Muscle layer of duodenum (tissue), 2 donors: ENCODE measurements around the gene LCN10.
"Not testable (repeated sequence)": the region's sequence is repeated elsewhere in the genome, so short reads cannot be mapped to it uniquely, and the experiment has no call there.

Source experiments
- H3K27ac ChIP-seq: one replicate; pipeline ENCODE4 v1.7.0; 2013; ENCODE audit warnings: mild to moderate bottlenecking, low read length
- H3K27me3 ChIP-seq: one replicate; pipeline ENCODE4 v1.7.0; 2013; ENCODE audit warnings: low read depth, mild to moderate bottlenecking, control low read depth, low read length
- H3K36me3 ChIP-seq, 2 donors: one replicate each; pipeline ENCODE4 v1.7.0; 2013; ENCODE audit warnings: low read length in 2 of 2, control low read depth in 1 of 2, mild to moderate bottlenecking in 1 of 2; ENCODE audit not compliant: insufficient read depth in 2 of 2, control insufficient read depth in 1 of 2
- H3K4me1 ChIP-seq, 2 donors: one replicate each; pipeline ENCODE4 v1.7.0; 2013; ENCODE audit warnings: low read length in 2 of 2, mild to moderate bottlenecking in 2 of 2, control low read depth in 1 of 2, moderate library complexity in 1 of 2; ENCODE audit not compliant: insufficient read depth in 2 of 2, control insufficient read depth in 1 of 2
- H3K4me3 ChIP-seq, 2 donors: one replicate each; pipeline ENCODE4 v1.7.0; 2013; ENCODE audit warnings: low read length in 2 of 2, low read depth in 1 of 2, mild to moderate bottlenecking in 1 of 2
- H3K9me3 ChIP-seq, 2 donors: one replicate each; pipeline ENCODE4 v1.7.0; 2013; ENCODE audit warnings: low read length in 2 of 2, control low read depth in 1 of 2, mild to moderate bottlenecking in 1 of 2; ENCODE audit not compliant: control insufficient read depth in 1 of 2
- donor health status: healthy.

Gene LCN10

GRCh38 chr9:136704741-136705140 is 38.0 kb downstream of the LCN10 start:
- not testable (repeated sequence) for H3K4me3 ChIP-seq, H3K27me3 ChIP-seq

GRCh38 chr9:136703276-136703860 is 39.4 kb downstream of the LCN10 start:
- H3K4me3 ChIP-seq, result no peak overlapping the region
- H3K27me3 ChIP-seq, result peaks cover 4% of the 10 kb centered on the region
- H3K4me1 ChIP-seq, result peaks cover 0 to 5% of the 10 kb centered on the region in 2 donors
- H3K36me3 ChIP-seq, result no peaks in the 10 kb centered on the region
- H3K9me3 ChIP-seq, result no peaks in the 10 kb centered on the region
- no peak overlapping the region for H3K27ac ChIP-seq

More at GRCh38 chr9:136704741-136705140, 38.0 kb downstream of the LCN10 start:
- H3K36me3 ChIP-seq, H3K27ac ChIP-seq, H3K4me1 ChIP-seq, H3K9me3 ChIP-seq: not testable (repeated sequence)

GRCh38 chr9:136701668-136702053 is 41.1 kb downstream of the LCN10 start:
- no peak overlapping the region for H3K4me3 ChIP-seq
- peaks cover 4 to 5% of the 10 kb centered on the region in 2 donors for H3K4me1 ChIP-seq
- no peaks in the 10 kb centered on the region for H3K9me3 ChIP-seq
- H3K36me3 ChIP-seq, result no peaks in the 10 kb centered on the region
- no peak overlapping the region for H3K27ac ChIP-seq
- H3K27me3 ChIP-seq, result peaks cover 4% of the 10 kb centered on the region

GRCh38 chr9:136700959-136701667 is 41.6 kb downstream of the LCN10 start:
- no peaks in the 10 kb centered on the region for H3K36me3 ChIP-seq
- H3K9me3 ChIP-seq, result no peaks in the 10 kb centered on the region
- no peak overlapping the region for H3K27ac ChIP-seq
- peaks cover 4 to 5% of the 10 kb centered on the region in 2 donors for H3K4me1 ChIP-seq
- H3K27me3 ChIP-seq, result peaks cover 4% of the 10 kb centered on the region
- H3K4me3 ChIP-seq, result no peak overlapping the region

- Histone ChIP-seq H3K27ac (no peak overlapping the region), H3K27me3 (peaks cover 4% of the 10 kb centered on the region), H3K36me3 (no peaks in the 10 kb centered on the region), H3K4me3 (no peak overlapping the region), H3K9me3 (no peaks in the 10 kb centered on the region), H3K4me1 (peaks cover 4 to 5% of the 10 kb centered on the region in 2 donors)
These were observed 42.4 kb downstream of the LCN10 start for GRCh38 chr9:136700304-136700703.

GRCh38 chr9:136698635-136699246 is 44.0 kb downstream of the LCN10 start:
- no peaks in the 10 kb centered on the region for H3K36me3 ChIP-seq
- peaks cover 4 to 5% of the 10 kb centered on the region in 2 donors for H3K4me1 ChIP-seq
- no peak overlapping the region for H3K27ac ChIP-seq
- no peak overlapping the region for H3K4me3 ChIP-seq
- peaks cover 4% of the 10 kb centered on the region for H3K27me3 ChIP-seq
- no peaks in the 10 kb centered on the region for H3K9me3 ChIP-seq

- H3K27me3 ChIP-seq, result peaks cover 4% of the 10 kb centered on the region
- H3K27ac ChIP-seq, result no peak overlapping the region
- no peak overlapping the region for H3K4me3 ChIP-seq
- H3K36me3 ChIP-seq, result no peaks in the 10 kb centered on the region
- no peaks in the 10 kb centered on the region for H3K9me3 ChIP-seq
- peaks cover 4 to 5% of the 10 kb centered on the region in 2 donors for H3K4me1 ChIP-seq
These were observed 44.8 kb downstream of the LCN10 start for GRCh38 chr9:136697821-136698526.

GRCh38 chr9:136697146-136697820 is 45.5 kb downstream of the LCN10 start:
- peaks cover 4% of the 10 kb centered on the region for H3K27me3 ChIP-seq
- peaks cover 4 to 5% of the 10 kb centered on the region in 2 donors for H3K4me1 ChIP-seq
- no peak overlapping the region for H3K4me3 ChIP-seq
- no peak overlapping the region for H3K27ac ChIP-seq
- H3K36me3 ChIP-seq, result no peaks in the 10 kb centered on the region
- H3K9me3 ChIP-seq, result no peaks in the 10 kb centered on the region

GRCh38 chr9:136696502-136696901 is 46.2 kb downstream of the LCN10 start:
- H3K27me3 ChIP-seq, result no peaks in the 10 kb centered on the region
- H3K27ac ChIP-seq, result no peak overlapping the region
- no peaks in the 10 kb centered on the region for H3K36me3 ChIP-seq
- H3K4me1 ChIP-seq, result peaks cover 4 to 5% of the 10 kb centered on the region in 2 donors
- no peak overlapping the region for H3K4me3 ChIP-seq
- H3K9me3 ChIP-seq, result no peaks in the 10 kb centered on the region

GRCh38 chr9:136695955-136696354 is 46.8 kb downstream of the LCN10 start:
- peaks cover 4 to 9% of the 10 kb centered on the region in 2 donors for H3K4me1 ChIP-seq

GRCh38 chr9:136695435-136695895 is 47.3 kb downstream of the LCN10 start:
- Histone ChIP-seq H3K4me1 (peaks cover 4 to 8% of the 10 kb centered on the region in 2 donors), H3K27ac (no peak overlapping the region), H3K4me3 (no peak overlapping the region), H3K36me3 (no peaks in the 10 kb centered on the region), H3K9me3 (no peaks in the 10 kb centered on the region), H3K27me3 (no peaks in the 10 kb centered on the region)

More at GRCh38 chr9:136695955-136696354, 46.8 kb downstream of the LCN10 start:
- H3K27ac ChIP-seq, result no peak overlapping the region
- H3K9me3 ChIP-seq, result no peaks in the 10 kb centered on the region
- H3K4me3 ChIP-seq, result no peak overlapping the region
- no peaks in the 10 kb centered on the region for H3K36me3 ChIP-seq
- H3K27me3 ChIP-seq, result no peaks in the 10 kb centered on the region
